Measurements from ENCODE around the gene RASGEF1B. TPM values are rescaled to one million over a fixed set of nuclear protein-coding genes. Genes with fewer than 3 reads are reported as not detected.

RASGEF1B gene
- total and polyA plus RNA-seq, 12 donors: 1.3 to 8.1 (median 3.4) TPM

- Histone ChIP-seq H3K4me3 (no peak overlapping the region), H3K27me3 (no peaks in the 10 kb centered on the region), H3K36me3 (peaks cover 0 to 68% (median 14%) of the 10 kb centered on the region in 9 donors), H3K4me1 (peaks cover 0 to 7% (median 0%) of the 10 kb centered on the region in 9 donors), H3K27ac (no peak overlapping the region), H3K9me3 (no peaks in the 10 kb centered on the region)
- no peak for TF ChIP-seq CTCF (IDR thresholded peaks at IDR 0.05)
- intact Hi-C loops (cut with DNase I): no loop called here
- 81 to 88% methylated on average over 1 of the region's 1 CpG for WGBS, 2 donors
- ATAC-seq: no peak
- no peak for DNase-seq
Measured at GRCh38 chr4:81426770-81427289, 44.9 kb downstream of the RASGEF1B start.

DNA sequence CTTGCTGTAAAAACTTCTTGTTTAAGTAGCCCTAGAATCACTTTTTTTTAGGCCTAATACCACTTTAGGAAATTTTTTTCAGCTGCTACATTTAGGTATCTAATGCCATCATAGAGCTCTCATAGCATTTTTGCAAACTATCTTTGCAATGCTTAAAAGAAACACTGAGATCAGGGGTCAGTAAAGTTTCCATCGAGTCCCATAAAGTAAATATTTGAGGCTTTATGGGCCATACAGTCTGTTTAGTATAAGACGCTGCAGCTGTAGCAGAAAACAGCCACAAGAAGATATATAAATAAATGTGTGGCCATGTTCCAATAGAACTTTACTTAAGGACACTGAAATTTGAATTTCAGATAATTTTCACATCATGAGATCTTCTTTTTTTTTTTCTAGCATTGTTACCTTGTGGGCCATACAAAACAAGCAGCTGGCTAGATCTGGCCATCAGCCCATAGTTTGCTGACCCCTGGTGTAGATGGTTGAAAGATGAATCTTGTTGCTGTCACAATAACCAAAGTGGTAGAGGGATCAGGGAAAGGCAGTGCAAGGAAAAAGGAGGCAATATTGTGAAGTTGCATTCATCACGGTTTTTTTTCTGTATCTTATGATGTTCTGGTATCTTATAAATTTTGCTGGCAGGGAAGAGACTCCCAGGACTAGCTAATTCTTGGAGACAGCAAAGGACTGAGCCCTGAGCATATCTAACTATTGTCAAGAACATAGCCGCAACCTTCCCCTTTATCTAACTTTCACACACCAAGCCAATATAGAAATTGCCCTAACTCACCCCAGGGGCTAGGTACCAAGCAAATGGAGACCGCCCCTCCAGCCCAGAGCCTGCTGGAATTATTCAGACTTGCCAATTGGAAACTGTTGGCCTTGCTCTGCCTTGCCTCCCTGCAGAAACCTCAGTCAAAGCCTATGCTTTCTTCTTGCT lies 46.6 kb downstream of the RASGEF1B start:
- DNase-seq (no peak), ATAC-seq (no peak)
- peaks cover 0 to 14% (median 0%) of the 10 kb centered on the region in 9 donors for H3K4me1 ChIP-seq
- 88 to 90% methylated on average over 5 of the region's 5 CpGs for WGBS, 2 donors
- no peaks in the 10 kb centered on the region for H3K27me3 ChIP-seq
- H3K4me3 ChIP-seq: no peak overlapping the region
- no peaks in the 10 kb centered on the region for H3K9me3 ChIP-seq
- peaks cover 0 to 51% (median 7%) of the 10 kb centered on the region in 9 donors for H3K36me3 ChIP-seq
- no peak overlapping the region for H3K27ac ChIP-seq
- intact Hi-C loops (cut with DNase I): no loop called here
- no peak for TF ChIP-seq CTCF (IDR thresholded peaks at IDR 0.05)

GRCh38 chr4:81424336-81424735 lies 47.4 kb downstream of the RASGEF1B start:
- no peak for ATAC-seq
- WGBS, 2 donors: 72 to 83% methylated on average over 6 of the region's 6 CpGs
- no peaks in the 10 kb centered on the region for H3K9me3 ChIP-seq

More at GRCh38 chr4:81424336-81424735, 47.4 kb downstream of the RASGEF1B start:
- intact Hi-C loops (cut with DNase I): no loop called here
- no peak for DNase-seq
- H3K27ac ChIP-seq: no peak overlapping the region
- peaks cover 0 to 43% (median 0%) of the 10 kb centered on the region in 9 donors for H3K36me3 ChIP-seq
- TF ChIP-seq CTCF (IDR thresholded peaks at IDR 0.05): no peak
- peaks cover 0 to 14% (median 0%) of the 10 kb centered on the region in 9 donors for H3K4me1 ChIP-seq
- H3K4me3 ChIP-seq: no peak overlapping the region
- no peaks in the 10 kb centered on the region for H3K27me3 ChIP-seq
